Panc1 (cell line): Measurements from ENCODE around the gene RNU5B-1. TPM values are rescaled to one million over a fixed set of nuclear protein-coding genes. Genes with fewer than 3 reads are reported as not detected.

Experiments
- ATAC-seq: fragments of 200-7000 bp; cut with Tn5 transposase; 2 replicates; pipeline ENCODE4 v1.9.1; 2020; ENCODE audit warnings: mild to moderate bottlenecking, moderate library complexity
- BruUV-seq: library from RNA; stranded (reverse); fragments of 400-500 nt; replicated peaks from 2 replicates; lab custom pipeline; 2021; lab: Mats Ljungman, UMichigan
- CTCF ChIA-PET: fragments of 300-600 bp; sonication (Branson Sonifier 250); formaldehyde crosslinking; loops from one replicate; lab custom pipeline; 2022; ENCODE audit warnings: antibody characterized with exemption; lab: Charles Lee
- POLR2A ChIA-PET: fragments of 300-600 bp; sonication (Branson Sonifier 250); formaldehyde crosslinking; loops from one replicate; lab custom pipeline; 2022; ENCODE audit warnings: antibody characterized with exemption; lab: Charles Lee
- DNase-seq: peaks from one replicate; pipeline ENCODE4 v3.0.0-alpha.2; 2010; ENCODE audit warnings: low read depth, low spot score
- H3K27ac ChIP-seq: 2 replicates; pipeline ENCODE4 v1.5.1; 2011; ENCODE audit warnings: mild to moderate bottlenecking, low read length, inconsistent platforms
- H3K27me3 ChIP-seq: fragments of 200-500 bp; sonication (Bioruptor generic); 2 replicates; pipeline ENCODE4 v1.6.0; 2014; ENCODE audit warnings: low read length, inconsistent platforms; ENCODE audit not compliant: control insufficient read depth, insufficient read depth
- H3K36me3 ChIP-seq: fragments of 200-500 bp; sonication (Bioruptor generic); 2 replicates; pipeline ENCODE4 v1.5.1; 2014; ENCODE audit warnings: inconsistent platforms, mild to moderate bottlenecking, low read length, moderate library complexity; ENCODE audit not compliant: control insufficient read depth, insufficient read depth
- H3K4me1 ChIP-seq: 2 replicates; pipeline ENCODE4 v1.5.1; 2011; ENCODE audit warnings: inconsistent platforms, mild to moderate bottlenecking, low read length, moderate library complexity; ENCODE audit not compliant: control insufficient read depth, insufficient read depth
- H3K4me3 ChIP-seq, 2 experiments: 2 replicates each; pipeline ENCODE4 v1.5.1; 2011 to 2012; ENCODE audit warnings: low read depth in 2 of 2, low read length in 2 of 2, mild to moderate bottlenecking in 2 of 2, inconsistent platforms in 1 of 2, moderate library complexity in 1 of 2
- H3K9me3 ChIP-seq: fragments of 200-500 bp; sonication (Bioruptor generic); 2 replicates; pipeline ENCODE4 v1.5.1; 2014; ENCODE audit warnings: low read depth, mild to moderate bottlenecking, inconsistent platforms, low read length, moderate library complexity; ENCODE audit not compliant: control insufficient read depth, insufficient read depth
- POLR2AphosphoS5 ChIP-seq: IDR thresholded peaks from 2 replicates; pipeline ENCODE4 v1.6.1; 2012; ENCODE audit warnings: mild to moderate bottlenecking, low read depth, low read length, moderate library complexity
- SIN3A ChIP-seq: IDR thresholded peaks from 2 replicates; pipeline ENCODE4 v1.6.1; 2012; ENCODE audit warnings: low read depth, mild to moderate bottlenecking, low read length, moderate library complexity, borderline replicate concordance; ENCODE audit not compliant: insufficient read depth
- TCF7L2 ChIP-seq: IDR thresholded peaks from 2 replicates; pipeline ENCODE4 v1.6.1; 2011; ENCODE audit warnings: mild to moderate bottlenecking, low read depth, low read length, inconsistent platforms
- in situ Hi-C: cut with HindIII; loops from 2 replicates; pipeline ENCODE4 v1.10.0; 2016; ENCODE audit warnings: low sequenced_read_pairs, low pct_unique_long_range_greater_than_20kb
- intact Hi-C: fragments of 100-400 bp; cut with micrococcal nuclease; formaldehyde crosslinking; loops from one replicate; pipeline ENCODE4 v1.10.0; 2022; ENCODE audit not compliant: unreplicated experiment
- total RNA-seq: library from RNA; stranded (reverse); gene quantifications from one replicate; pipeline ENCODE4 v1.2.1, GENCODE V29; 2021; ENCODE audit not compliant: unreplicated experiment
- TF ChIP-seq, protein P1 (sequence below), 2 experiments: IDR thresholded peaks; 2 replicates each; pipeline ENCODE4 v1.6.1; 2011 to 2012; ENCODE audit warnings: low read depth in 2 of 2, control low read depth in 1 of 2, low read length in 1 of 2, mild to moderate bottlenecking in 1 of 2, moderate library complexity in 1 of 2; ENCODE audit not compliant: insufficient read depth in 1 of 2
- TF ChIP-seq, protein P2 (sequence below): fragments of 450-650 bp; IDR thresholded peaks from 2 replicates; pipeline ENCODE4 v1.5.1; 2017; ENCODE audit warnings: mild to moderate bottlenecking

Gene RNU5B-1
- total RNA-seq, 1 experiment from 2014 or later, result not detected

DNA sequence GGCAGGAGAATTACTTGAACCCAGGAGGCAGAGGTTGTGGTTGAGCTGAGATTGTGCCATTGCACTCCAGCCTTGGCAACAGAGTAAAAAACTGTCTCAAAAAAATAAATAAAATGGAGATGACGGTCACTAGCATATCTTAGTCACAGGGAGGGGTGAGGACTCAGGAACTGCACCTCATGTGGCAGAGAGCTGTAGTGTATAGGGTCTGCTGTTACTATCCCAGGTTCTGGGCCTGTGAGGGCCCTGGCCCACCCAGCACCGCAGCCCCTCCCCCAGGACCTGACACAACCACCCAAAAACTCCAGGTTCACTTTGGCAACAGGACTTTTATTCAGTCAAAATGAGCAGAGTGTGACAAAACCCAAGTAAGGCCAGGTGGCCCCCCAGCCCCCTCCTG, 22.3 kb downstream of the RNU5B-1 start:
- no peak overlapping the region for H3K27ac ChIP-seq
- ATAC-seq, result no peak
- TF ChIP-seq TCF7L2 (no peak), POLR2AphosphoS5 (no peak)
- TF ChIP-seq, protein P1, sequence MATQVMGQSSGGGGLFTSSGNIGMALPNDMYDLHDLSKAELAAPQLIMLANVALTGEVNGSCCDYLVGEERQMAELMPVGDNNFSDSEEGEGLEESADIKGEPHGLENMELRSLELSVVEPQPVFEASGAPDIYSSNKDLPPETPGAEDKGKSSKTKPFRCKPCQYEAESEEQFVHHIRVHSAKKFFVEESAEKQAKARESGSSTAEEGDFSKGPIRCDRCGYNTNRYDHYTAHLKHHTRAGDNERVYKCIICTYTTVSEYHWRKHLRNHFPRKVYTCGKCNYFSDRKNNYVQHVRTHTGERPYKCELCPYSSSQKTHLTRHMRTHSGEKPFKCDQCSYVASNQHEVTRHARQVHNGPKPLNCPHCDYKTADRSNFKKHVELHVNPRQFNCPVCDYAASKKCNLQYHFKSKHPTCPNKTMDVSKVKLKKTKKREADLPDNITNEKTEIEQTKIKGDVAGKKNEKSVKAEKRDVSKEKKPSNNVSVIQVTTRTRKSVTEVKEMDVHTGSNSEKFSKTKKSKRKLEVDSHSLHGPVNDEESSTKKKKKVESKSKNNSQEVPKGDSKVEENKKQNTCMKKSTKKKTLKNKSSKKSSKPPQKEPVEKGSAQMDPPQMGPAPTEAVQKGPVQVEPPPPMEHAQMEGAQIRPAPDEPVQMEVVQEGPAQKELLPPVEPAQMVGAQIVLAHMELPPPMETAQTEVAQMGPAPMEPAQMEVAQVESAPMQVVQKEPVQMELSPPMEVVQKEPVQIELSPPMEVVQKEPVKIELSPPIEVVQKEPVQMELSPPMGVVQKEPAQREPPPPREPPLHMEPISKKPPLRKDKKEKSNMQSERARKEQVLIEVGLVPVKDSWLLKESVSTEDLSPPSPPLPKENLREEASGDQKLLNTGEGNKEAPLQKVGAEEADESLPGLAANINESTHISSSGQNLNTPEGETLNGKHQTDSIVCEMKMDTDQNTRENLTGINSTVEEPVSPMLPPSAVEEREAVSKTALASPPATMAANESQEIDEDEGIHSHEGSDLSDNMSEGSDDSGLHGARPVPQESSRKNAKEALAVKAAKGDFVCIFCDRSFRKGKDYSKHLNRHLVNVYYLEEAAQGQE (IDR thresholded peaks at IDR 0.05; ENCODE audit: insufficient read depth in 1 of 2, low read depth in 2 of 2, low read length in 1 of 2), result no peak
- H3K4me1 ChIP-seq, result no peaks in the 10 kb centered on the region
- H3K4me3 ChIP-seq, result no peak overlapping the region
- intact Hi-C loops (no loop called here), in situ Hi-C loops (loop anchor here (10.0 kb wide), 1 partner anchor 48 kb away; the partner anchor contains the start of gene IGDCC3)
- H3K9me3 ChIP-seq, result no peaks in the 10 kb centered on the region
- no peaks in the 10 kb centered on the region for H3K27me3 ChIP-seq
- BruUV-seq, result no TSS peak
- H3K36me3 ChIP-seq, result no peaks in the 10 kb centered on the region
- ChIA-PET CTCF (interaction anchor here (0.7 kb wide), 1 partner anchor 59 kb away, joined by 3 read pairs; no protein-coding TSS in a partner anchor), POLR2A (interaction anchor here (1.0 kb wide), 1 partner anchor 21 kb away, joined by 7 read pairs; no protein-coding TSS in a partner anchor)
- DNase-seq, result no peak

DNA sequence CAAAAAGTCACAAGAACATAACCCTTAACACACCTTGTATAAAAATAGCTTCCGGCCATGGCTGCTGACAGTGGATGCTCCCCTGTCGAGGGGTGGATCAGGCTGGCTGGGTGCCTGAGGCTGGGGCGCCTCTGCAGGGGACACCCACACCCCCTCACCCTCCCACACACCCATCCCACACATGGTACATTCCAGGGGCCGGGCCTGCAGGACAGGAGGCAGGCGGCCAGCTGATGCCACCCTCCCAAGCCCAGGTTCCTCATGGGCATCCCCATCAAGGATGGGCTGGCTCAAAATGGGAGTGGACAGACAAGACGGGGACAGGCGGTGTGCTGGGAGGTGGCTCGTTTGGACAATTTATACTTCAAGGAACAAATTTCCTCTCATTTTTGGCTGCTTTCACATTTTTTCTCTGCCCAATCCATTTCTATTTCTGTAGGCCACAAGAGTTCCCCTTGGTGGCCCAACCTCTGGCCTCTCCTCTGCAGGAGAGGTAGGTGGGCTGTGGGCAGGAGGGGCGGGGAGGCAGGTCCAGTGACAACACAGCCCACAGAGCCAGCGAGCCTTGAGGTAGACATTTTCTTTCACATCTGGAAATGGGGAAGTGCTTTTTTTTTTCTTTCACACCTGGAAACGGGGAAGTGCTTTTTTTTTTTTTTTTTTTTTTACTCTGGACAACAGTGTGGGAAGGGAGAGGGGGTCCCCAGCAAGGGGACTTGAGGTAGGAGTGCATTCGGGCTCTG, 23.3 kb downstream of the RNU5B-1 start:
- Histone ChIP-seq H3K27me3 (no peaks in the 10 kb centered on the region), H3K9me3 (no peaks in the 10 kb centered on the region), H3K4me1 (no peaks in the 10 kb centered on the region), H3K27ac (no peak overlapping the region), H3K4me3 (no peak overlapping the region), H3K36me3 (no peaks in the 10 kb centered on the region)
- no peak for DNase-seq
- no TSS peak for BruUV-seq
- ATAC-seq, result no peak
- TF ChIP-seq SIN3A (no peak), TCF7L2 (no peak), POLR2AphosphoS5 (no peak)
- TF ChIP-seq, protein P2, sequence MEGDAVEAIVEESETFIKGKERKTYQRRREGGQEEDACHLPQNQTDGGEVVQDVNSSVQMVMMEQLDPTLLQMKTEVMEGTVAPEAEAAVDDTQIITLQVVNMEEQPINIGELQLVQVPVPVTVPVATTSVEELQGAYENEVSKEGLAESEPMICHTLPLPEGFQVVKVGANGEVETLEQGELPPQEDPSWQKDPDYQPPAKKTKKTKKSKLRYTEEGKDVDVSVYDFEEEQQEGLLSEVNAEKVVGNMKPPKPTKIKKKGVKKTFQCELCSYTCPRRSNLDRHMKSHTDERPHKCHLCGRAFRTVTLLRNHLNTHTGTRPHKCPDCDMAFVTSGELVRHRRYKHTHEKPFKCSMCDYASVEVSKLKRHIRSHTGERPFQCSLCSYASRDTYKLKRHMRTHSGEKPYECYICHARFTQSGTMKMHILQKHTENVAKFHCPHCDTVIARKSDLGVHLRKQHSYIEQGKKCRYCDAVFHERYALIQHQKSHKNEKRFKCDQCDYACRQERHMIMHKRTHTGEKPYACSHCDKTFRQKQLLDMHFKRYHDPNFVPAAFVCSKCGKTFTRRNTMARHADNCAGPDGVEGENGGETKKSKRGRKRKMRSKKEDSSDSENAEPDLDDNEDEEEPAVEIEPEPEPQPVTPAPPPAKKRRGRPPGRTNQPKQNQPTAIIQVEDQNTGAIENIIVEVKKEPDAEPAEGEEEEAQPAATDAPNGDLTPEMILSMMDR, result no peak
- TF ChIP-seq, protein P1 (IDR thresholded peaks at IDR 0.05; ENCODE audit: insufficient read depth in 1 of 2, low read depth in 2 of 2, low read length in 1 of 2), result no peak
- CTCF ChIA-PET, result no interaction called here
- in situ Hi-C loops, result loop anchor here (10.0 kb wide), 1 partner anchor 47 kb away; the partner anchor contains the start of gene IGDCC3
- POLR2A ChIA-PET, result no interaction called here
- intact Hi-C loops, result no loop called here
